ENCODE results near the gene SUFU.
"Not testable (repeated sequence)": the region's sequence is repeated elsewhere in the genome, so short reads cannot be mapped to it uniquely, and the experiment has no call there.

SUFU gene

GRCh38 chr10:102652170-102652916, 148.6 kb downstream of the SUFU start:
- DNase-seq (ENCODE audit: low spot score) = no peak

DNA sequence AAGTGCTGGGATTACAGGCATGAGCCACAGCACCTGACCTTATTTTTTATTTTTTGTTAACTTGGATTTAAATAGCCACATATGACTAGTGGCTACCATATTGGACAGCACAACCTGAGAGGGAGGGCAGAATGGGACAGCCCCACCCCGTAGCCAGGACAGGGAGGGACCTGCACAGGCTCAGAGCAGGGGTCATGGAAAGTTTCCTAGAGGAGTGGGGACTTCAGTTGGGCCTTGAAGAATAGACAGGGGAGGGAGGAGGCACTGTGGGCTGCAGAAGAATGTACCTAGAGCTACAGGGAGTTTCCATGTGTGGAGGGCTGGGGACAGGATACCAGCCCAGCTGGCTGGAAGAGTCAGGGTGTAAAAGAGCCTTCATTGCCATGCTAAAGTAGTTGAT, 149.3 kb downstream of the SUFU start:
- no peak for DNase-seq (ENCODE audit: low spot score)

- no peak for DNase-seq (ENCODE audit: low spot score)
Measured at GRCh38 chr10:102654566-102654965, 150.8 kb downstream of the SUFU start.

DNA sequence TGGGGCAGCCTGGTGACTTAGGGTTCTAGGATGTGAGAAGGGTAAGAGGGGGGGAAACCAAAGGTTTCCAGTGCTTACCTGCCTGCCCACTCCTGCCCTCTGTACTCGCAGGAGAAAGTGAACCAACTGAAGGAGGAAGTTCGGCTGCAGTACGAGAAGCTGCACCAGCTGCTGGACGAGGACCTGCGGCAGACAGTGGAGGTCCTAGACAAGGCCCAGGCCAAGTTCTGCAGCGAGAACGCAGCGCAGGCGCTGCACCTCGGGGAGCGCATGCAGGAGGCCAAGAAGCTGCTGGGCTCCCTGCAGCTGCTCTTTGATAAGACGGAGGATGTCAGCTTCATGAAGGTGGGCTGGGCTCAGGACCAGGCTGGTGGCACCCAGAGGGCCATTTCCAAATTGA, 151.2 kb downstream of the SUFU start:
- no peak for DNase-seq (ENCODE audit: low spot score)

DNA sequence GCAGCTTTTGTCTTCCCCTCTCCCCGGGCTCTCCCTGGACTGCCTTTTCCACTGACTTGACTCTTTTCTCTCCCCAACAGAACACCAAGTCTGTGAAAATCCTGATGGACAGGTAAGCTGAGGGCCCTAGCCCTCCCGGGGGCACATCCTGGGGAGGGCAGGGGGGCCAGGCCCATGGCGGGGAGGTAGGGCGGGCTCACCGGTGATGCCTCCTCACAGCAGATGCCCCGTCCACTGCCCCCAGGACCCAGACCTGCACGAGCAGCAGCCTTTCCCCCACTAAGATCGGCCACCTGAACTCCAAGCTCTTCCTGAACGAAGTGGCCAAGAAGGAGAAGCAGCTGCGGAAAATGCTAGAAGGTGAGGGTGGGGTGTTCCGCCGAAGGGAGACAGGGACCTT, 152.3 kb downstream of the SUFU start:
- DNase-seq (ENCODE audit: low spot score) = no peak

DNA sequence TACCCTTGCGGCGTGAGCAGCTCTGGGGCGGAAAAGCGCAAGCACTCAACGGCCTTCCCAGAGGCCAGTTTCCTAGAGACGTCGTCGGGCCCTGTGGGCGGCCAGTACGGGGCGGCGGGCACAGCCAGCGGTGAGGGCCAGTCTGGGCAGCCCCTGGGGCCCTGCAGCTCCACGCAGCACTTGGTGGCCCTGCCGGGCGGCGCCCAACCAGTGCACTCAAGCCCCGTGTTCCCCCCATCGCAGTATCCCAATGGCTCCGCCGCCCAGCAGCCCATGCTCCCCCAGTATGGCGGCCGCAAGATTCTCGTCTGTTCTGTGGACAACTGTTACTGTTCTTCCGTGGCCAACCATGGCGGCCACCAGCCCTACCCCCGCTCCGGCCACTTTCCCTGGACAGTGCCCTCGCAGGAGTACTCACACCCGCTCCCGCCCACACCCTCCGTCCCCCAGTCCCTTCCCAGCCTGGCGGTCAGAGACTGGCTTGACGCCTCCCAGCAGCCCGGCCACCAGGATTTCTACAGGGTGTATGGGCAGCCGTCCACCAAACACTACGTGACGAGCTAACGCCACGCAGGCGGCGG, 153.1 kb downstream of the SUFU start:
- DNase-seq (ENCODE audit: low spot score) = no peak

- DNase-seq (ENCODE audit: low spot score) = no peak
Measured at GRCh38 chr10:102657451-102657850, 153.7 kb downstream of the SUFU start.

GRCh38 chr10:102657984-102658724, 154.4 kb downstream of the SUFU start:
- DNase-seq (ENCODE audit: low spot score) = no peak

GRCh38 chr10:102658802-102659201, 155.0 kb downstream of the SUFU start:
- no peak for DNase-seq (ENCODE audit: low spot score)

DNA sequence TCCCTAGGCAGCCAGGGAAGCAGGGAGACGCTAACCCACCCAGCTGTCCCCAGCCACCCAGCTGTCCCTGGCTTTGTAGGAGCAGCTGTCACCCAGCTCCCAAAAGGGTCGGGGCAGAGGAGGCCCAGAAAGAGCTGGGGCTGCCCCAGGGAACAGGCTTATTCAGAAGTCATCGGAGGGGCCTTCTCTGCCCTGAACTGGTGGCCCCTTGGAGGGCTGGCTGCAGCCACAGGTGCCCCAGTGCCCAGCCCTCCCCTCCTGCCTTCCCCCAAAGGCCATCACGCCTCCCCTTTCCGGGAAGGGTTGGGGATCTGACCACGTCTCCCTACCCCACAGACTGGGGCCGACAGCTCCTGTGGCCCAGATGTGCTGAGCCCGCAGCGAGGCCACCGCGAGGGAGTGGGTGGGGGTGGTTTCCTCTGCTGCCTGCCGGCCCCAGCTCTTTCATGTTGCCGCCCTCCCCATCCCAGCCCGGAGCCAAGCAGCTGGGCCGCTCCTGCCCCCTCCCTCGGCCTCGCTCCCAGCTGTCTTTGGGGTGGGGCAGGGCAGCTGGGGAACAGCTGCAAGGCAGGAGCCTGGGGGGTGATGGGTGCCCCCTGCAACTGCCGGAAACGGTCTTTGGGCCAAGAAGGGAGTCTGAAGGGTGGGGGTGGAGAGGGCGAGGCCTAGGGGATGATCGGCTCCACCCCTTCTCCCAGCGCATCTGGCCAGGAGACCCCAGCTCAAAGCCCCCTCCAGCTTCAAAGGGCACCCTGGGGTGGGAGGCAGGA, 157.3 kb downstream of the SUFU start:
- DNase-seq (ENCODE audit: low spot score) = peak; percentile 55

DNA sequence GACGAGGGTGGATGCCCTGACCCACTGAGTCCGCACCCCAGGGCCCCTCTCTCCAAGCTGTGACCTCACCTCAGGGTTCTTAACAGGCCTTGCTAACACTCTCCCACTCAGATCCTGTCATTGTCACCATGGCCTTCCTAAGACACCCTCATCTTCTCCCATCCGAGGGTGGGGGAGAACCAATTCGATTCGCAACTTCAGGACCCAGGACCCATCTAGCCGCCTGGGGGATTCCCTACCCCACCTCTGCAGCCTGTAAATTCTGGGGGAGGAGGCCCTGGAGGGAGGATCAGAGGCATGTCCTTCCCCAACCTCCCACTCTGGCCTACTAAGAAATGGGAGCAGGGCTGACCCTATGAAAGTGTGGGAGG, 157.9 kb downstream of the SUFU start:
- DNase-seq (ENCODE audit: low spot score) = no peak

DNA sequence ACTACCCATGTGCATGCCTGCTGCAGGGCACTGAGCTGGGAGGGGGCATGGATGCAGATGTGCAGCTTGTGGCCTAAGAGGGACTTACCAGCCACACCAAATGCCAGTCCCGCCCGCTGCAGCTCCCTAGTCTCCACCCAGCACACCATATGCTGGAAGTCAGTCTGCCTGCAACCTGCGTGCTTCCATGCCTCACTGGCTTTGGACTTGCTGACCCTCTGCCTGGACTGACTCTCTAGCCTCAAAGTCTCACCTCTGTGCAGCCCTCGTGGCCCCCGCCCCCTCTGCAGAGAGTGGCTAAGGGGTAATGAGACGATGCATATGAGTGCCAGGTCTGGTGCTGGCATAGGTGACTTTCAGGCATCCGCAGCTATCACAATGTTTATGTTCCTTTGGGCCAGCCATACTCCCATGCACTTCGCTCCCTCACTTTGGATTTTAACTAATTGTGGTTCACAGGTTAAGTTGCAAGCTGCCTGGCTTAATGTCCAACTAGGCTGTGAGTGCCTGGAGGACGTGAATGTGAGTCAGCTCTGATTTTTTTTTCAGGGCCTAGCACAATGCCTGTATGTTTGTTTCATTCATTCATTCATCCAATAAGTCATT, 162.2 kb downstream of the SUFU start:
- DNase-seq (ENCODE audit: low spot score) = no peak

DNA sequence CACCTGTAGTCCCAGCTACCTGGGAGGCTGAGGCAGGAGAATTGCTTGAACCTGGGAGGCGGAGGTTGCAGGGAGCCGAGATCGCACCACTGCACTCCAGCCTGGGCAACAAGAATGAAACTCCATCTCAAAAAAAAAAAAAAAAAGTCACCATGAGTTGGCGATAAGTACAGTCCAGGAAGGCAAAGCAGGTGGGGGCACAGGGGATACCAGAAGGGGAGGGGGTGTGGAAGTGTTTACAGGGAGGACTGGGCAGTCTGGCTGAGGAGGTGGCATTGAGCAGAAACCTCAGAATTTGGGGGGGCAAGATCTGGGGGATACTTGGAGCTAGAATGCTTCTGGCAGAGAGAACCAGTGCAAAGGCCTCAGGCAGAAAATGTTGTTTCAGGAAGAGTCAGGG, 163.6 kb downstream of the SUFU start:
- DNase-seq (ENCODE audit: low spot score) = not testable (repeated sequence)

- DNase-seq (ENCODE audit: low spot score) = no peak
Measured at GRCh38 chr10:102668326-102669107, 164.7 kb downstream of the SUFU start.

- DNase-seq (ENCODE audit: low spot score) = no peak
Measured at GRCh38 chr10:102669206-102670064, 165.7 kb downstream of the SUFU start.

- DNase-seq (ENCODE audit: low spot score) = no peak
Measured at GRCh38 chr10:102670065-102670670, 166.4 kb downstream of the SUFU start.

DNA sequence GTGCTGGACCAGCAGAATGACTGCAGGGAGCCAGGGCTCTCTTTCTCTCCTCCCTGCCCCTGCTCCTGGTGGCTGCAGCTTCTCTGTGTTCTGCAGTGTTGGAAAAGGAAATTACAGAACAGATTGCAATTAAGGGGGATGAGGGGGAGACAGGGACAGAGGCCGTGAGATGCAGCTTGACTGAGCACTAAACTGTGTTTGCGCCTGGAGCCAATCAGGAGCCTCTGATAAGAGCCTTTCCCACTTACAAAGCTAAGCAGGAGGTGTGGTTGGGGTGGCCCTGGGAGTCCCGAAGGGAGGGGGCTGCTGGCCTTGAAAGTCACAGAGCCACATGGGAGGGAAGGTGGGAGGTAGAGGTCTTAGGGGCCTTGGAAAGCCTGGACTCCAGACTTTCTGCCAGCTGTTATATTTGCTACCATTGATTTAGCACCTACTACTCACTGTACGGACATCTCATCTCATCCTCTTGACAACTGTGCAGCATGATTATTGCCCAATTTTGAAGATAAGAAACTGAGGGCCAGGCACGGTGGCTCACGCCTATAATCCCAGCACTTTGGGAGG, 167.2 kb downstream of the SUFU start:
- DNase-seq (ENCODE audit: low spot score) = no peak

- no peak for DNase-seq (ENCODE audit: low spot score)
Measured at GRCh38 chr10:102673236-102673818, 169.6 kb downstream of the SUFU start.

All from putamen (tissue), 1 donor.